Measurements from ENCODE around the gene SLC26A6. TPM values are rescaled to one million over a fixed set of nuclear protein-coding genes. Genes with fewer than 3 reads are reported as not detected.

Gene SLC26A6
- total RNA-seq, 1 experiment from 2014 or later: 55.1 TPM

GRCh38 chr3:48621461-48621869 lies 13.8 kb downstream of the SLC26A6 start, which contains the start of gene TMEM89:
Gene TMEM89, minus strand, starts transcription at chr3:48621769. Its CDS starts 13 bp downstream, at chr3:48621756.
- intact Hi-C loops (cut with micrococcal nuclease): no loop called here
- Histone ChIP-seq H3K9me2 (ENCODE audit: insufficient read depth) (no peaks in the 10 kb centered on the region), H3K27me3 (ENCODE audit: insufficient read depth, low read length) (no peaks in the 10 kb centered on the region), H3K4me2 (ENCODE audit: low read length) (no peak within 1 kb of the TSS), H2AFZ (ENCODE audit: low read depth, low read length, poor library complexity, severe bottlenecking) (no peak within 1 kb of the TSS), H3K9ac (ENCODE audit: low read length) (no peak within 1 kb of the TSS), H3K4me3 (replicated peaks in 1 of 2; ENCODE audit: low read depth in 1 of 2, low read length in 2 of 2) (no peak within 1 kb of the TSS), H3K4me1 (ENCODE audit: control insufficient read depth in 1 of 2, insufficient read depth in 2 of 2, low read length in 2 of 2) (no peaks in the 10 kb centered on the region), H3K9me3 (ENCODE audit: control insufficient read depth in 1 of 2, insufficient read depth in 1 of 2, low read depth in 1 of 2, low read length in 2 of 2) (peaks cover 14 to 15% of the 10 kb centered on the region in 2 experiments; a peak in 2 of 4 replicates), H3K36me3 (ENCODE audit: control insufficient read depth in 1 of 2, insufficient read depth in 2 of 2, low read length in 2 of 2) (peaks cover 2 to 4% of the 10 kb centered on the region in 2 experiments; a peak in 2 of 4 replicates), H4K20me1 (ENCODE audit: insufficient read depth) (no peaks in the 10 kb centered on the region), H3K79me2 (ENCODE audit: insufficient read depth, low read length) (no peaks in the 10 kb centered on the region), H3K27ac (ENCODE audit: low read depth, low read length) (no peak within 1 kb of the TSS)
- ChIA-PET RAD21 (ENCODE audit: low non-redundant PET in 1 of 2, low total read pairs in 2 of 2, uncharacterized antibody in 2 of 2, unreplicated experiment in 2 of 2) (no interaction called here), CTCF (no interaction called here), POLR2A (no interaction called here)
- BruUV-seq (replicated peaks): no TSS peak
- DNase-seq (ENCODE audit: low read depth, low spot score) (no peak), ATAC-seq (no peak)
- TF ChIP-seq ZNF274 (IDR thresholded peaks at IDR 0.05; ENCODE audit: low read depth, low read length): no peak
- TF ChIP-seq RAD21 (IDR thresholded peaks at IDR 0.05; ENCODE audit: low read depth): no peak
- no peak for TF ChIP-seq POLR2AphosphoS5 (IDR thresholded peaks at IDR 0.05; ENCODE audit: low read depth, low read length)
- TF ChIP-seq EZH2phosphoT487 (IDR thresholded peaks at IDR 0.05; ENCODE audit: borderline replicate concordance): no peak

GRCh38 chr3:48619541-48620524 lies 15.4 kb downstream of the SLC26A6 start:
- RAD21 ChIA-PET (ENCODE audit: low non-redundant PET in 1 of 2, low total read pairs in 2 of 2, uncharacterized antibody in 2 of 2, unreplicated experiment in 2 of 2): no interaction called here
- no peak overlapping the region for H2AFZ ChIP-seq (ENCODE audit: low read depth, low read length, poor library complexity, severe bottlenecking)
- H4K20me1 ChIP-seq (ENCODE audit: insufficient read depth): no peaks in the 10 kb centered on the region
- intact Hi-C loops (cut with micrococcal nuclease): no loop called here
- no TSS peak for BruUV-seq (replicated peaks)
- no peaks in the 10 kb centered on the region for H3K27me3 ChIP-seq (ENCODE audit: insufficient read depth, low read length)
- DNase-seq (ENCODE audit: low read depth, low spot score) (no peak), ATAC-seq (no peak)
- H3K9ac ChIP-seq (ENCODE audit: low read length): no peak overlapping the region
- no peaks in the 10 kb centered on the region; a peak in 1 of 4 replicates for H3K36me3 ChIP-seq (ENCODE audit: control insufficient read depth in 1 of 2, insufficient read depth in 2 of 2, low read length in 2 of 2)
- H3K9me3 ChIP-seq (ENCODE audit: control insufficient read depth in 1 of 2, insufficient read depth in 1 of 2, low read depth in 1 of 2, low read length in 2 of 2): peaks cover 14 to 15% of the 10 kb centered on the region in 2 experiments; a peak in 2 of 4 replicates
- H3K27ac ChIP-seq (ENCODE audit: low read depth, low read length): no peak overlapping the region
- POLR2A ChIA-PET: no interaction called here
- no peak overlapping the region for H3K4me3 ChIP-seq (replicated peaks in 1 of 2; ENCODE audit: low read depth in 1 of 2, low read length in 2 of 2)
- H3K4me1 ChIP-seq (ENCODE audit: control insufficient read depth in 1 of 2, insufficient read depth in 2 of 2, low read length in 2 of 2): no peaks in the 10 kb centered on the region
- CTCF ChIA-PET: interaction anchor here (0.9 kb wide), 1 partner anchor 15 kb away, joined by 3 read pairs; the partner anchor contains the start of gene SLC26A6
- no peaks in the 10 kb centered on the region for H3K9me2 ChIP-seq (ENCODE audit: insufficient read depth)
- no peak overlapping the region for H3K4me2 ChIP-seq (ENCODE audit: low read length)
- H3K79me2 ChIP-seq (ENCODE audit: insufficient read depth, low read length): no peaks in the 10 kb centered on the region
- no peak for TF ChIP-seq YY1 (IDR thresholded peaks at IDR 0.05; ENCODE audit: extremely low read depth, insufficient replicate concordance, low read depth, low read length)
- TF ChIP-seq CBX3 (IDR thresholded peaks at IDR 0.05; ENCODE audit: low read depth): no peak
- no peak for TF ChIP-seq MAX (IDR thresholded peaks at IDR 0.05)
- TF ChIP-seq, protein P1, sequence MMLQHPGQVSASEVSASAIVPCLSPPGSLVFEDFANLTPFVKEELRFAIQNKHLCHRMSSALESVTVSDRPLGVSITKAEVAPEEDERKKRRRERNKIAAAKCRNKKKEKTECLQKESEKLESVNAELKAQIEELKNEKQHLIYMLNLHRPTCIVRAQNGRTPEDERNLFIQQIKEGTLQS (IDR thresholded peaks at IDR 0.05): no peak
- TF ChIP-seq CTCF (IDR thresholded peaks at IDR 0.05 in 2 of 3, conservative IDR thresholded peaks at IDR 0.05 in 1 of 3; ENCODE audit: borderline replicate concordance in 1 of 3, insufficient read depth in 1 of 3, low read depth in 2 of 3, low read length in 2 of 3): no peak
- no peak for TF ChIP-seq SP1 (IDR thresholded peaks at IDR 0.05; ENCODE audit: low read depth)
- no peak for TF ChIP-seq ZFX (IDR thresholded peaks at IDR 0.05)
- TF ChIP-seq EGR1 (IDR thresholded peaks at IDR 0.05; ENCODE audit: low read depth): no peak
- no peak for TF ChIP-seq JUND (IDR thresholded peaks at IDR 0.05)
- TF ChIP-seq SIN3A (IDR thresholded peaks at IDR 0.05; ENCODE audit: low read depth): no peak
- TF ChIP-seq ZNF274 (IDR thresholded peaks at IDR 0.05; ENCODE audit: low read depth, low read length): no peak
- TF ChIP-seq RAD21 (IDR thresholded peaks at IDR 0.05; ENCODE audit: low read depth): no peak
